ENCODE measurements around the gene COQ8B.
"Not testable (repeated sequence)": the region's sequence is repeated elsewhere in the genome, so short reads cannot be mapped to it uniquely, and the experiment has no call there.

Gene COQ8B

DNA sequence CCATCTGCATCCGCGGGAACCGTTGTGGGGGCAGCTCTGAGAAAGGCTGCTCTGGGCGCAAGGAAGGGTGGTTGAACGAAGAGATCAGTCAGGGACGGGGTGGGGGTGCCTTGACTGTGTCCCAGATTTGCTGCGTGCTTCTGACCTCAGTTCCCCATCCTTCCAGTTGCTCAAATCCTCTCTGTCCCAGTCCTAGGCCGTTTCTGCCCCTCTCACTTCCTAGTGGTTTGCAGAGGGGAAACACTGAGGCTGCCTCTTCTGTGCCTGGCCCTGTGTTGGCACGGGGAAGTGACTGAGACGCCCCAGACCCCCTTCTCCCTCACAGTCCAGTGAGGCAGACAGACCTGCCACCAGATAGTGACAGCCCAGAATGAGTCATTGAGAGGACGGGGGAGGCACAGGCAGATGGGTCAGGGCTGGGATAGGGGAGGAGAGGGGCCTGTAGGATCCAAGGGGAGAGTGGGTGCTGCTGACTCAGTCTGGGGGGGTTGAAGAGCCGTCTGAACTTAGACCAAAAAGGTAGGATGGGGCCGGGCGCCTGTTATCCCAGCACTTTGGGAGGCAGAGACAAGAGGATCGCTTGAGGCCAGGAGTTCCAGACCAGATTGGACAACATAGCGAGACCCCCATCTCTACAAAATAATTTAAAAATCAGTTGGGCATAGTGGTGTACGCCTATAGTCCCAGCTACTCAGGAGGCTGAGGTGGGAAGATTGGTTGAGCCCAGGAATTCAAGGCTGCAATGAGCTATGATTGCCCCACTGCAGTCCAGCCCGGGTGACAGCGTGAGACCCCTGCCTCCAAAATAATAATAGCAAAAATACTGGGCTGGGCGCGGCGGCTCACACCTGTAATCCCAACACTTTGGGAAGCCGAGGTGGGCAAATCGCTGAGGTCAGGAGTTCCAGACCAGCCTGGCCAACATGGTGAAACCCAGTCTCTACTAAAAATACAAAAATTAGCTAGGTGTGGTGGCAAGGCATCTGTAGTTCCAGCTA lies 52.7 kb downstream of the COQ8B start:
- DNase-seq: no peak

- DNase-seq: peak; percentile 90
Observed at GRCh38 chr19:40662925-40663694, 53.6 kb downstream of the COQ8B start.

- no peak for DNase-seq
Observed at GRCh38 chr19:40661616-40662015, 55.1 kb downstream of the COQ8B start.

DNA sequence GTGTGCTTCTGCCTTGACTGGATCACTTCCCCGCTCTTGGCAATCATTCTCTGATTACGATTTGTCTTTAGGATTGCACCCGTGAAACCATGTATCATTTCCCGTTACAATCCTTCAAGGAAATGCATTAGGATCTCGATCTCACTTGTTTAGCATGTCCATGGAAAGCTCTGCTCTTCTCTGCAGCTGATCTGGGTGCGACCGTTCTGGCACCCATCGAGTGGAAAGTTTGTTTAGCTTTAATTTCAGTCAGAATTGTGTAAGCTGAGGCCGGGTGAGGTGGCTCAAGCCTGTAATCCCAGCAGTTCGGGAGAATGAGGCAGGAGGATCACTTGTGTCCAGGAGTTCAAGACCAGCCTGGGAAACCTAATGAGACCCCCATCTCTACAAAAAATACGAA lies 57.1 kb downstream of the COQ8B start:
- no peak for DNase-seq

DNA sequence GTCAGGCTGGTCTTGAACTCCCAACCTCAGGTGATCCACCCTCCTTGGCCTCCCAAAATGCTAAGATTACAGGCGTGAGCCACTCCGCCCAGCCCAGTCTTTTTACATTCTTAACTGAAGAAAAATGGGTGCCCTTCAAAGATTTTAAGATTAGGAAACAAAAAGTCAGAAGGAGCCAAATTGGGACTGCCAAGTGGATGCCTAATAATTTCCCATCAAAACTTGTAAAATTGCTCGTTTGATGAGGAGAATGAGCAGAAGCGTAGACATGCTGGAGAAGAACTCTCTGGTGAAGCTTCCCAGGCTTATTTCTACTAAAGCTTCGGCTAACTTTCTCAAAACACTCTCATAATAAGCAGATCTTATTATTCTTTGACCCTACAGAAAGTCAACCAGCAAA lies 57.6 kb downstream of the COQ8B start:
- DNase-seq: no peak

DNA sequence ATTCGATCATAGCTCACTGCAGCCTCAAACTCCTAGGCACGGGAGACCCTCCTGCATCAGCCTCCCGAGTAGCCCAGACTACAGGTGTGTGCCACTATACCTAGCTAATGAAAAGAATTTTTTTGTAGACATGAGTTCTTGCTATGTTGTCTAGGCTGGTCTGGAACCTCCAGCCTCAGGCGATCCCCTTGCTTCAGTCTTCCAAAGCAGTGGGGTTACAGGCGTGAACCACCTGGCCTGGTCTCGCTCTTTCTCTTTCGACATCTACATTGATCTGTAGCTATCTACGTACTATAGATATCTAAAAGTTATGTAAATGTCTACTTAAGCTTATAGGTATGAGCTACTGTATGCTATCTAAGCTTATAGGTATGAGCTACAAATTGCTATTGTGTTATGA lies 58.7 kb downstream of the COQ8B start:
- DNase-seq: no peak

- not testable (repeated sequence) for DNase-seq
Observed at GRCh38 chr19:40655684-40656083, 61.0 kb downstream of the COQ8B start.

DNA sequence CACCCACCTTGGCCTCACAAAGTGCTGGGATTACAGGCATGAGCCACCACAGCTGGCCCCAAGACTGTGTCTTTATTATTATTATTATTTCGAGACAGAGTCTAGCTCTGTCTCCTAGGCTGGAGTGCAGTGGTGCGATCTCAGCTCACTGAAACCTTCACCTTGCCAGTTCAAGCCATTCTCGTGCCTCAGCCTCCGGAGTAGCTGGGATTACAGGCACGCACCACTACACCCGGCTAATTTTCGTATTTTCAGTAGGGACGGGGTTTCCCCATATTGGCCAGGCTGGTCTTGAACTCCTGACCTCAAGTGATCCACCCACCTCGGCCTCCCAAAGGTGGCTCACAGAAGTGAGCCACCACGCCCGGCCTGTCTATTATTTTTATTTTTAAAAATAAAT lies 64.4 kb downstream of the COQ8B start:
- DNase-seq: not testable (repeated sequence)

DNA sequence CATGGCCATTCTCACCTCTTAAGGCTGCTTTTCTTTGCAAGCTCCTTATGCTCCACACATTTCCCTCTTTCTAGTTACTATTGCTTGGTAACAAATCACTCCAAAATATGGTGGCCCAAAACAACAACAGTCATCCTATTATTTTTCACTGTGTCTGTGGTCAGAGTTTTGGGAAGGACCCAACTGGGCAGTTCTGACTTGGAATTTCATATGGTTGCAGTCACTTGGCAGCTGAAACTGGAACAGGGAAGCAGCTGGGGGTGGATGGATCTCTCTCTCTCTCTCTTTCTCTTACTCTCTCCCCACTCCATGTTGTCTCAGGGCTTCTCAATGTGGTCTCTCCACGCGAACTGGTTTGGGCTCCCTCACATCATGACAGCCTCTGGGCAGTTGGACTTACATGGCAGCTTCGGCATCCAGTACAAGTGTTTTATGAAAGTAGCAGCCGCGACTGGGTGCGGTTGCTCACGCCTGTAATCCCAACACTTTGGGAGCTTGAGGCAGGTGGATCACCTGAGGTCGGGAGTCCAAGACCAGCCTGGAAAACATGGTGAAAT lies 65.9 kb downstream of the COQ8B start:
- no peak for DNase-seq

DNA sequence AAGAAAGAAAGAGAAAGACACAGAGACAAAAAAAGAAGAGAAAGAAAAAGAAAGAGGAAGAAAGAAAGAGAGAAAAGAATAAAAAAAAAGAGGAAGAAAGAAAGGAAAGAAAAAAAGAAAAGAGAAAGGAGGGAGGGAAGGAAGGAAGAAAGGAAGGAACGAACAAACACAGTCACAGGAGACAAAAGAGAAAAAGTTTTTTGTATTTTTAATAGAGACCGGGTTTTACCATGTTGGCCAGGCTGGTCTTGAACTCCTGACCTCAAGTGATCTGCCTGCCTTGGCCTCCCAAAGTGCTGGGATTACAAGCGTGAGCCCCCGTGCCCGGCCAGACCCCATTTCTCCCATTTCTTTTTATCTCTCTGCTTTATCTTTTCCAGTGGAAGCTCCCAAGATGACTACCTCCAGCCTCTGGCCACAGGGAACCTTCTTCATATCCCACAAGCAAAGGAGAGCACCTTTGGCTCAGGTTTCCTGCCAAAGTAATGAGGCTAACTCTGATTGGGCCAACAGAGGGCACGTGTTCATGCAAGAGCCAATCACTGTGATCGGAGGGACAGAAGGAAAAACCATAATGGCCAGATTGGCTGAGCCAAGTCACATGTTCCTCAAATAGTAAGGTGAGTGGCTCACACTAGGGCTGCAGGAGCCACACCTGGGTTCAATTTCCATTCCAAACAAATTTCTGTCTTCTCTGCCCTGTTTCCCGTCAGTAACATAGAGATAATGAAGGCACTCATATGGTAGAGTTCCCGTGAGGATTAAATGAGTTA lies 66.6 kb downstream of the COQ8B start:
- DNase-seq: not testable (repeated sequence)

GRCh38 chr19:40646743-40647254 lies 69.9 kb downstream of the COQ8B start:
- DNase-seq: no peak

- no peak for DNase-seq
Observed at GRCh38 chr19:40642757-40643305, 73.9 kb downstream of the COQ8B start.

DNA sequence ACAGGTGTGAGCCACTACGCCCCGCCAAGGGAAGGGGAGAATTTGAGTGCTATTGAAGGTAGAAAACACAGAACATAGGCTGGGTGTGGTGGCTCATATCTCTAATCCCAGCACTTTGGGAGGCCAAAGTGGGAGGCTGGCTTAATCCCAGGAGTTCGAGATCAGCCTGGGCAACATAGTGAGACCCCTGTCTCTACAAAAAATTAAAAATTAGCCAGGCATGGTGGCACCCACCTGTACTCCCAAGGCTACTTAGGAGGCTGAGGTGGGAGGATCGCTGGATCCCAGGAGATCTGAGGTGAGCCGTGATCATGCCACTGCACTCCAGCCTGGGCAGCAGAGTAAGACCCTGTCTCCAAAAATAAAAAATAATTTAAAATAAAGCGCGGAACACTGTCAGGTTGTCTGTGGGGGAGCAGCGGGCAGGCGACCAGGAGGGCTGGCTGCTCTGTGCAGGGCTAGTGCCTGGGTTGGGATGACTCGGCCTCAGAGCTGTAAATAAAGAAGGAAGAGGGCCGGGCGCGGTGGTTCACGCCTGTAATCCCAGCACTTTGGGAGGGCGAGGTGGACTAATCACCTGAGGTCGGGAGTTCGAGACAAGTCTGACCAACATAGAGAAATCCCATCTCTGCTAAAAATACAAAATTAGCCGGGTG lies 74.5 kb downstream of the COQ8B start:
- no peak for DNase-seq

Data from RPMI8226 (cell line).